H9 (cell line): ENCODE measurements around the gene ZMYND8. TPM values are rescaled to one million over a fixed set of nuclear protein-coding genes. Genes with fewer than 3 reads are reported as not detected.

Experiments
- DNase-seq: peaks from one replicate; pipeline ENCODE4 v3.0.0-alpha.2; 2017
- H2AFZ ChIP-seq: one replicate; pipeline ENCODE4 v1.6.1; 2013; ENCODE audit warnings: mild to moderate bottlenecking, low read length, control low read depth, moderate library complexity
- H2AK5ac ChIP-seq: 2 replicates; pipeline ENCODE4 v1.6.1; 2013; ENCODE audit warnings: low read length, control low read depth, mixed read lengths; ENCODE audit not compliant: insufficient read length
- H2BK120ac ChIP-seq: one replicate; pipeline ENCODE4 v1.6.1; 2013; ENCODE audit warnings: low read depth, mild to moderate bottlenecking, low read length, control low read depth, inconsistent platforms; ENCODE audit not compliant: poor library complexity, severe bottlenecking
- H2BK12ac ChIP-seq: 2 replicates; pipeline ENCODE4 v1.6.1; 2013; ENCODE audit warnings: low read length, control low read depth, mixed read lengths, low read depth; ENCODE audit not compliant: insufficient read length
- H2BK15ac ChIP-seq: 2 replicates; pipeline ENCODE4 v1.6.1; 2013; ENCODE audit warnings: low read depth, low read length, control low read depth
- H2BK20ac ChIP-seq: one replicate; pipeline ENCODE4 v1.6.1; 2013; ENCODE audit warnings: low read depth, mild to moderate bottlenecking, low read length, control low read depth, inconsistent platforms; ENCODE audit not compliant: poor library complexity, severe bottlenecking
- H2BK5ac ChIP-seq: 2 replicates; pipeline ENCODE4 v1.6.1; 2013; ENCODE audit warnings: low read length, control low read depth, mixed read lengths; ENCODE audit not compliant: insufficient read length
- H3K14ac ChIP-seq: 2 replicates; pipeline ENCODE4 v1.6.1; 2013; ENCODE audit warnings: low read length, control low read depth; ENCODE audit not compliant: insufficient read depth
- H3K18ac ChIP-seq: 2 replicates; pipeline ENCODE4 v1.6.1; 2013; ENCODE audit warnings: low read depth, mild to moderate bottlenecking, mixed read lengths, low read length, control low read depth; ENCODE audit not compliant: insufficient read length
- H3K23ac ChIP-seq: 2 replicates; pipeline ENCODE4 v1.6.1; 2013; ENCODE audit warnings: low read length, control low read depth, mixed read lengths, low read depth; ENCODE audit not compliant: insufficient read length
- H3K23me2 ChIP-seq: 2 replicates; pipeline ENCODE4 v1.6.1; 2013; ENCODE audit warnings: low read depth, mild to moderate bottlenecking, mixed read lengths, low read length, control low read depth; ENCODE audit not compliant: insufficient read length, poor library complexity, severe bottlenecking
- H3K27ac ChIP-seq: 2 replicates; pipeline ENCODE4 v1.5.1; 2013; ENCODE audit warnings: low read length, control low read depth, mixed read lengths, low read depth; ENCODE audit not compliant: insufficient read length
- H3K27me3 ChIP-seq: 2 replicates; pipeline ENCODE4 v1.6.1; 2013; ENCODE audit warnings: low read length, control low read depth, inconsistent platforms; ENCODE audit not compliant: insufficient read depth
- H3K4ac ChIP-seq: 2 replicates; pipeline ENCODE4 v1.6.1; 2013; ENCODE audit warnings: low read depth, mild to moderate bottlenecking, control low read depth, inconsistent platforms, low read length, moderate library complexity
- H3K4me1 ChIP-seq: 2 replicates; pipeline ENCODE4 v1.6.1; 2013; ENCODE audit warnings: low read length, control low read depth, inconsistent platforms; ENCODE audit not compliant: insufficient read depth
- H3K4me2 ChIP-seq: 2 replicates; pipeline ENCODE4 v1.6.1; 2013; ENCODE audit warnings: low read length, control low read depth, mixed read lengths; ENCODE audit not compliant: insufficient read length, insufficient read depth
- H3K56ac ChIP-seq: 2 replicates; pipeline ENCODE4 v1.6.1; 2013; ENCODE audit warnings: low read depth, mild to moderate bottlenecking, mixed read lengths, low read length, control low read depth; ENCODE audit not compliant: insufficient read length
- H3K79me1 ChIP-seq: 2 replicates; pipeline ENCODE4 v1.6.1; 2013; ENCODE audit warnings: low read depth, mild to moderate bottlenecking, moderate library complexity, low read length, control low read depth, inconsistent platforms; ENCODE audit not compliant: insufficient read depth, poor library complexity, severe bottlenecking
- H3K79me2 ChIP-seq: 2 replicates; pipeline ENCODE4 v1.6.1; 2013; ENCODE audit warnings: low read length, control low read depth, inconsistent platforms; ENCODE audit not compliant: insufficient read depth
- H3K9ac ChIP-seq: 2 replicates; pipeline ENCODE4 v1.6.1; 2013; ENCODE audit warnings: low read length, control low read depth, mixed read lengths; ENCODE audit not compliant: insufficient read length; ENCODE audit errors: extremely low read depth
- H3K9me3 ChIP-seq: one replicate; pipeline ENCODE4 v1.6.1; 2013; ENCODE audit warnings: low read depth, low read length, inconsistent platforms; ENCODE audit not compliant: control insufficient read depth
- H3T11ph ChIP-seq: one replicate; pipeline ENCODE4 v1.6.1; 2013; ENCODE audit warnings: mild to moderate bottlenecking, low read length, control low read depth, inconsistent platforms
- H4K20me1 ChIP-seq: one replicate; pipeline ENCODE4 v1.6.1; 2013; ENCODE audit not compliant: control insufficient read depth, insufficient read length, insufficient read depth
- H4K5ac ChIP-seq: 2 replicates; pipeline ENCODE4 v1.6.1; 2013; ENCODE audit warnings: low read depth, mild to moderate bottlenecking, mixed read lengths, low read length, control low read depth; ENCODE audit not compliant: insufficient read length
- H4K8ac ChIP-seq: replicated peaks from 2 replicates; pipeline ENCODE4 v1.6.1; 2013; ENCODE audit warnings: low read length, control low read depth, mixed read lengths, low read depth; ENCODE audit not compliant: insufficient read length
- H4K91ac ChIP-seq: 2 replicates; pipeline ENCODE4 v1.6.1; 2013; ENCODE audit warnings: low read depth, mild to moderate bottlenecking, moderate library complexity, mixed read lengths, low read length, control low read depth; ENCODE audit not compliant: insufficient read length
- H3K27ac Mint-ChIP-seq, 3 experiments: 2 replicates in 2 of 3; 3 replicates in 1 of 3; pipeline ENCODE4 v1.8.0; 2020 to 2021; ENCODE audit warnings: mixed read lengths in 3 of 3, mild to moderate bottlenecking in 1 of 3, moderate library complexity in 1 of 3
- H3K27me3 Mint-ChIP-seq: 2 replicates; pipeline ENCODE4 v1.8.0; 2021; ENCODE audit warnings: low read depth, mild to moderate bottlenecking, moderate library complexity, mixed read lengths
- H3K36me3 Mint-ChIP-seq, 3 experiments: 2 replicates in 2 of 3; 3 replicates in 1 of 3; pipeline ENCODE4 v1.8.0; 2020 to 2021; ENCODE audit warnings: low read depth in 3 of 3, mixed read lengths in 3 of 3; ENCODE audit not compliant: insufficient read depth in 1 of 3
- H3K4me1 Mint-ChIP-seq, 2 experiments: 2 replicates each; pipeline ENCODE4 v1.8.0; 2020; ENCODE audit warnings: mixed read lengths in 2 of 2
- H3K4me3 Mint-ChIP-seq, 2 experiments: 2 replicates in 1 of 2; 3 replicates in 1 of 2; pipeline ENCODE4 v1.8.0; 2020 to 2021; ENCODE audit warnings: mild to moderate bottlenecking in 2 of 2, mixed read lengths in 2 of 2, moderate library complexity in 1 of 2
- H3K9me3 Mint-ChIP-seq, 2 experiments: 2 replicates in 1 of 2; 3 replicates in 1 of 2; pipeline ENCODE4 v1.8.0; 2020; ENCODE audit warnings: mild to moderate bottlenecking in 2 of 2, mixed read lengths in 2 of 2, moderate library complexity in 1 of 2
- CTCF ChIP-seq: fragments of 200-600 bp; sonication (generic); conservative IDR thresholded peaks from 3 replicates; pipeline ENCODE4 v1.8.0; 2021; ENCODE audit warnings: antibody characterized with exemption, mild to moderate bottlenecking
- WGBS: extraction: QIAGEN DNeasy Blood & Tissue Kit; methylation state at CpG from one replicate; pipeline ENCODE4 v1.1.7; 2013; ENCODE audit warnings: missing lambda C conversion rate, low lambda C conversion rate, mixed read lengths; ENCODE audit not compliant: insufficient read length; ENCODE audit errors: extremely low coverage; 5-methylcytosine and 5-hydroxymethylcytosine counted together
- total RNA-seq: library from RNA; stranded (reverse); gene quantifications from 2 replicates; pipeline ENCODE4 v1.2.1, GENCODE V29; 2021

The ZMYND8 gene
- total RNA-seq, 1 experiment from 2014 or later: 158 TPM

- Histone ChIP-seq H4K8ac (no peak overlapping the region), H2BK12ac (no peak overlapping the region), H3K9me3 (no peaks in the 10 kb centered on the region), H4K20me1 (no peaks in the 10 kb centered on the region), H4K5ac (no peak overlapping the region), H3K14ac (no peak overlapping the region), H3K79me1 (peaks cover 8% of the 10 kb centered on the region), H3T11ph (no peak overlapping the region), H3K27ac (no peak overlapping the region), H2BK15ac (no peak overlapping the region), H3K18ac (no peak overlapping the region), H3K9ac (no peak overlapping the region), H3K4me2 (no peak overlapping the region), H3K23me2 (no peaks in the 10 kb centered on the region), H2BK5ac (no peak overlapping the region), H3K4me1 (peaks cover 24% of the 10 kb centered on the region), H2AK5ac (no peak overlapping the region), H2BK120ac (no peak overlapping the region), H3K23ac (no peak overlapping the region), H3K27me3 (no peaks in the 10 kb centered on the region), H2BK20ac (no peak overlapping the region), H3K4ac (no peak overlapping the region), H3K56ac (no peak overlapping the region), H3K79me2 (peaks cover 76% of the 10 kb centered on the region; the same call in 1 of the 2 replicates), H2AFZ (no peak overlapping the region), H4K91ac (no peak overlapping the region)
- no peak for DNase-seq
- no peak for TF ChIP-seq CTCF
- no CpG with 5 or more reads among the region's 7 CpGs for WGBS
- Mint-ChIP-seq H3K4me1 (peaks cover 14 to 20% of the 10 kb centered on the region in 2 experiments), H3K36me3 (peaks cover 42 to 59% (median 49%) of the 10 kb centered on the region in 3 experiments), H3K27ac (peak overlapping the region; percentile 86 to 96 (median 91); a peak in 6 of 7 replicates), H3K27me3 (no peaks in the 10 kb centered on the region), H3K4me3 (no peak overlapping the region), H3K9me3 (no peaks in the 10 kb centered on the region)
Measured at GRCh38 chr20:47345214-47345613, 11.3 kb downstream of the ZMYND8 start.
